ENCODE data around the gene PRPF40A.
"Not testable (repeated sequence)": the region's sequence is repeated elsewhere in the genome, so short reads cannot be mapped to it uniquely, and the experiment has no call there.

Gene PRPF40A

DNA sequence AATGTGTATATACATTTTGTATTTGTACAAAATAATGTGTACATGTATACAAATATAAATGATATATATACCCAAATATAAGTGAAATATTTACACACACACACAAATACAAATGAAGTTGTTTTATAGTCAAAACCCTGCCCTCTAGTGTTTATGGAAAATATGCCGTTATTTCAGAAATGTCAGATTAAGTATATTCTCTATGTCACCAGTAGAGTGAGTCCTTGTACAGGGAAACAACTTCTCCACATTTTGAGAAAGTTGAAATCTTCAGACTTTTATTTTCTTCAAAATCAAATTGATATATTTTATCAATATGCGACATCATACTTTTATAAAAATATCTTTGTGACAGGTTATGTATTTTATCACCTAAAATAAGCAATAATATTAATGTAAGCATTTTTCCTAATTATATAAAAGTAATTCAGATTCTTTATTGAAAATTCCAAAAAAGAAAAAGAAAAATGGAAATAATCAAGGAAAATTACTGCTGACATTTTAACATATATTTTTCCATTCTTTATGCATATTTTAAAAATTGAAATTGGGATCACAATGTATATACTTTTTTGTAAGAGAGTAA, 23.6 kb upstream of the PRPF40A start:
- H3K27ac ChIP-seq (ENCODE audit: poor library complexity, severe bottlenecking), result no peak overlapping the region
- no peaks in the 10 kb centered on the region for H3K4me1 ChIP-seq (ENCODE audit: insufficient read depth, poor library complexity, severe bottlenecking)
- TF ChIP-seq, protein P1, sequence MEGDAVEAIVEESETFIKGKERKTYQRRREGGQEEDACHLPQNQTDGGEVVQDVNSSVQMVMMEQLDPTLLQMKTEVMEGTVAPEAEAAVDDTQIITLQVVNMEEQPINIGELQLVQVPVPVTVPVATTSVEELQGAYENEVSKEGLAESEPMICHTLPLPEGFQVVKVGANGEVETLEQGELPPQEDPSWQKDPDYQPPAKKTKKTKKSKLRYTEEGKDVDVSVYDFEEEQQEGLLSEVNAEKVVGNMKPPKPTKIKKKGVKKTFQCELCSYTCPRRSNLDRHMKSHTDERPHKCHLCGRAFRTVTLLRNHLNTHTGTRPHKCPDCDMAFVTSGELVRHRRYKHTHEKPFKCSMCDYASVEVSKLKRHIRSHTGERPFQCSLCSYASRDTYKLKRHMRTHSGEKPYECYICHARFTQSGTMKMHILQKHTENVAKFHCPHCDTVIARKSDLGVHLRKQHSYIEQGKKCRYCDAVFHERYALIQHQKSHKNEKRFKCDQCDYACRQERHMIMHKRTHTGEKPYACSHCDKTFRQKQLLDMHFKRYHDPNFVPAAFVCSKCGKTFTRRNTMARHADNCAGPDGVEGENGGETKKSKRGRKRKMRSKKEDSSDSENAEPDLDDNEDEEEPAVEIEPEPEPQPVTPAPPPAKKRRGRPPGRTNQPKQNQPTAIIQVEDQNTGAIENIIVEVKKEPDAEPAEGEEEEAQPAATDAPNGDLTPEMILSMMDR (IDR thresholded peaks at IDR 0.05; ENCODE audit: poor library complexity, severe bottlenecking), result peak; percentile 96
- no peak overlapping the region for H3K4me3 ChIP-seq (ENCODE audit: severe bottlenecking)
- DNase-seq (ENCODE audit: low spot score), result no peak
- H3K36me3 ChIP-seq (ENCODE audit: low read depth), result peaks cover 89% of the 10 kb centered on the region
- H3K27me3 ChIP-seq (ENCODE audit: insufficient read depth, poor library complexity, severe bottlenecking), result no peaks in the 10 kb centered on the region
- peak; percentile 50; the same call in 2 of the 3 replicates for ATAC-seq (ENCODE audit: low read depth)
- H3K9me3 ChIP-seq (ENCODE audit: severe bottlenecking), result peaks cover 2% of the 10 kb centered on the region

DNA sequence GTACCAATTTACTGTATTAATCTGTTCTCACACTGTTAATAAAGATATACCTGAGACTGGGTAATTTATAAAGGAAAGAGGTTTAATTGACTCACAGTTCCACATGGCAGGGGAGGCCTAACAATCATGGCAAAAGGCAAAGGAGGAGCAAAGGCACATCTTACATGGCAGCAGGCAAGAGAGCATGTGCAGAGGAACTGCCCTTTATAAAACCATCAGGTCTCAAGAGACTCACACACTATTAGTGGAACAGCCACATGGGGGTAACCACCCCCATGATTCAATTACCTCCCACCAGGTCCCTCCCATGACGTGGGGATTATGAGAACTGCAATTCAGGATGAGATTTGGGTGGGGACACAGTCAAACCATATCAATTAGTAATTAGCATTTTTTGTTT, 22.4 kb upstream of the PRPF40A start:
- not testable (repeated sequence) for H3K9me3 ChIP-seq (ENCODE audit: severe bottlenecking); H3K4me3 ChIP-seq (ENCODE audit: severe bottlenecking); ATAC-seq (ENCODE audit: low read depth); H3K4me1 ChIP-seq (ENCODE audit: insufficient read depth, poor library complexity, severe bottlenecking); H3K27ac ChIP-seq (ENCODE audit: poor library complexity, severe bottlenecking); DNase-seq (ENCODE audit: low spot score); H3K27me3 ChIP-seq (ENCODE audit: insufficient read depth, poor library complexity, severe bottlenecking)
- peaks cover 90% of the 10 kb centered on the region for H3K36me3 ChIP-seq (ENCODE audit: low read depth)

DNA sequence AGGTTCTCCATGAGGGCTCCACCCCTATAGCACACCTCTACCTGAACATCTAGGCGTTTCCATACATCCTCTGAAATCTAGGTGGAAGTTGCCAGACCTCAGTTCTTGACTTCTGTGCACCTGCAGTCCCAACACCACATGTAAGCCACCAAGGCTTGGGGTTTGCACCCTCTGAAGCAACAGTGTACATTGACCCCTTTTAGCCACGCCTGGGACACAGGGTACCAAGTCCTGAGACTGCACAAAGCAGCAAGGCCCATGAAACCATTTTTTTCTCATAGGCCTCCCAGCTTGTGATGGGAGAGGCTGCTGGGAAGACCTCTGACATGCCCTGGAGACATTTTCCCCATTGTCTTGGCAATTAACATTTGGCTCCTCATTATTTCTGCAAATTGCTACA, 21.2 kb upstream of the PRPF40A start:
- Histone ChIP-seq H3K4me3 (ENCODE audit: severe bottlenecking) (no peak overlapping the region), H3K27me3 (ENCODE audit: insufficient read depth, poor library complexity, severe bottlenecking) (no peaks in the 10 kb centered on the region), H3K4me1 (ENCODE audit: insufficient read depth, poor library complexity, severe bottlenecking) (no peaks in the 10 kb centered on the region), H3K9me3 (ENCODE audit: severe bottlenecking) (no peaks in the 10 kb centered on the region), H3K36me3 (ENCODE audit: low read depth) (peaks cover 80% of the 10 kb centered on the region), H3K27ac (ENCODE audit: poor library complexity, severe bottlenecking) (no peak overlapping the region)
- TF ChIP-seq, protein P1 (IDR thresholded peaks at IDR 0.05; ENCODE audit: poor library complexity, severe bottlenecking), result no peak
- DNase-seq (ENCODE audit: low spot score), result no peak
- ATAC-seq (ENCODE audit: low read depth), result no peak

DNA sequence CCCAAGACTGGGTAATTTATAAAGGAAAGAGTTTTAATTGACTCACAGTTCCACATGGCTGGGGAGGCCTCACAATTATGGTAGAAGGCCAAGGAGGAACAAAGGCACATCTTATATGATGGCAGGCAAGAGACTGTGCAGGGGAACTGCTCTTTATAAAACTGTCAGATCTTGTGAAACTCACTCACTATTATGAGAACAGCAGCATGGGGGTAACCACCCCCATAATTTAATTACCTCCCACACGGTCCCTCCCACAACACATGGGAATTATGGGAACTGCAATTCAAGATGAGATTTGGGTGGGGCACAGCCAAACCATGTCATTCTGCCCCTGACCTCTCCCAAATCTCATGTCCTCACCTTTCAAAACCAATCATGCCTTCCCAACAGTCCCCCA, 20.2 kb upstream of the PRPF40A start:
- DNase-seq (ENCODE audit: low spot score); H3K4me1 ChIP-seq (ENCODE audit: insufficient read depth, poor library complexity, severe bottlenecking); H3K27me3 ChIP-seq (ENCODE audit: insufficient read depth, poor library complexity, severe bottlenecking); H3K4me3 ChIP-seq (ENCODE audit: severe bottlenecking); H3K27ac ChIP-seq (ENCODE audit: poor library complexity, severe bottlenecking); ATAC-seq (ENCODE audit: low read depth); H3K9me3 ChIP-seq (ENCODE audit: severe bottlenecking): not testable (repeated sequence)
- H3K36me3 ChIP-seq (ENCODE audit: low read depth), result peaks cover 71% of the 10 kb centered on the region

DNA sequence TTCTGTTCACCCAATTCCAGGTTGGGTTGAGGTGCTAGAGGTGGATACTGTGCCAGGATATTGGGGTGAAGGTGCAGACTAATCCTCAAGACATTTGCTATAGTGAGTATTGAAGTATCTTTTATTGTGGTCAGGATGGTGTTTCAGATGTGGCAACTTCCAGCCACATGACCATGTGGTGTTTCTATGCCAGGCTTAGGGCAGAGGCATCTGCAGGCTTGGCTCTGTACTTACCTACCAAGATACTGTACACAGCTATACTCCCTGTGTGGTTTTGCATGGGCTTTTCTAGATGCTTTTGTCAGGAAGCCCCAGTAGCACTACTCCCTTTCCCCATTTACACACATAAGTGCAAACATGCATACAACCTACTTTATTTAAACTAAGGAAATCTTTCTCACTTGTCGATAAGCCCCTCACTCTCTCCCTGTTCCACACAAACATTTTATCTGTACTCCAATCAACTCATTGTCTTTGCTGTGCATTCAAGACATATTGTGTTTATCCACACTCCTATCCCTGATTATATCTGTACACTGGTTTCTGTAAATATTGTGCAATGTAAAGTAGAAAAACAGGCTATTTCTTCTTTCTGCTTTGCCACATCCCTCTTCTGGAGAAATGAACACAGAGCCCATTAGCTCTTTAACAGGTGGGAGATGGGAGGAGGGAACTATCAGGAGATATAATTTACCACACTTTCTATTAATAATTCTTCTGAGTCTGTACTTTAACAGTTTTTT, 13.5 kb upstream of the PRPF40A start:
- peaks cover 54% of the 10 kb centered on the region for H3K36me3 ChIP-seq (ENCODE audit: low read depth)
- H3K27me3 ChIP-seq (ENCODE audit: insufficient read depth, poor library complexity, severe bottlenecking), result no peaks in the 10 kb centered on the region
- H3K4me1 ChIP-seq (ENCODE audit: insufficient read depth, poor library complexity, severe bottlenecking), result peaks cover 11% of the 10 kb centered on the region
- no peak overlapping the region for H3K4me3 ChIP-seq (ENCODE audit: severe bottlenecking)
- peak; percentile 81 for ATAC-seq (ENCODE audit: low read depth)
- TF ChIP-seq, protein P1 (IDR thresholded peaks at IDR 0.05; ENCODE audit: poor library complexity, severe bottlenecking), result no peak
- no peak for DNase-seq (ENCODE audit: low spot score)
- H3K27ac ChIP-seq (ENCODE audit: poor library complexity, severe bottlenecking), result no peak overlapping the region
- no peaks in the 10 kb centered on the region for H3K9me3 ChIP-seq (ENCODE audit: severe bottlenecking)

DNA sequence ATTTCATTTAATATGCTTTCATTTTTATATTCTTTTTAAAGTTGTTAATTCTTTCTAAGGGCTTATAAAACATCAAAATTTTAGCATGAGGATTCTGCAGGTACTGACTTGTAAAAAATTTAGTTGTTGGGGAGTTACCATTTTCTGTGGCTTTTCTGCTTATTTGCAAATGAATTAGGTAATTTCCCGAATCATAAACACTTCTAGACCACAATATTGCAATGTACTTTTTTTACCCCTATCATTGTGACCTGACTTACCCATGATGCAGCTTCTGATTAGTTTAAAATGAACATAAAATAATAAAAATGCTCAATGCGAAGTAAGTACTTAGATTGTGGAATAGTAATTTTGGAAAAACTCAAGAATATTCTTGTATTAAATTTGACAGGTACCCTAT, 12.6 kb upstream of the PRPF40A start:
- TF ChIP-seq, protein P1 (IDR thresholded peaks at IDR 0.05; ENCODE audit: poor library complexity, severe bottlenecking), result no peak
- DNase-seq (ENCODE audit: low spot score), result no peak
- Histone ChIP-seq H3K4me1 (ENCODE audit: insufficient read depth, poor library complexity, severe bottlenecking) (peaks cover 11% of the 10 kb centered on the region), H3K27ac (ENCODE audit: poor library complexity, severe bottlenecking) (no peak overlapping the region), H3K4me3 (ENCODE audit: severe bottlenecking) (no peak overlapping the region), H3K9me3 (ENCODE audit: severe bottlenecking) (no peaks in the 10 kb centered on the region), H3K27me3 (ENCODE audit: insufficient read depth, poor library complexity, severe bottlenecking) (no peaks in the 10 kb centered on the region), H3K36me3 (ENCODE audit: low read depth) (peaks cover 45% of the 10 kb centered on the region)
- no peak for ATAC-seq (ENCODE audit: low read depth)
